PC-9 (cell line): ENCODE measurements around the gene PRPF38B.

Source experiments
- EZH2 ChIP-seq: fragments of 200-600 bp; sonication (generic); IDR thresholded peaks from 2 replicates; pipeline ENCODE4 v1.8.0; 2017; ENCODE audit warnings: antibody characterized with exemption, low read depth
- TF ChIP-seq, protein P1 (sequence below): fragments of 200-600 bp; sonication (generic); conservative IDR thresholded peaks from 2 replicates; pipeline ENCODE4 v1.6.1; 2017; ENCODE audit warnings: mixed run types, antibody characterized with exemption, mild to moderate bottlenecking, moderate library complexity

GRCh38 chr1:108704496-108704895 is 12.4 kb downstream of the PRPF38B start:
- TF ChIP-seq, protein P1, sequence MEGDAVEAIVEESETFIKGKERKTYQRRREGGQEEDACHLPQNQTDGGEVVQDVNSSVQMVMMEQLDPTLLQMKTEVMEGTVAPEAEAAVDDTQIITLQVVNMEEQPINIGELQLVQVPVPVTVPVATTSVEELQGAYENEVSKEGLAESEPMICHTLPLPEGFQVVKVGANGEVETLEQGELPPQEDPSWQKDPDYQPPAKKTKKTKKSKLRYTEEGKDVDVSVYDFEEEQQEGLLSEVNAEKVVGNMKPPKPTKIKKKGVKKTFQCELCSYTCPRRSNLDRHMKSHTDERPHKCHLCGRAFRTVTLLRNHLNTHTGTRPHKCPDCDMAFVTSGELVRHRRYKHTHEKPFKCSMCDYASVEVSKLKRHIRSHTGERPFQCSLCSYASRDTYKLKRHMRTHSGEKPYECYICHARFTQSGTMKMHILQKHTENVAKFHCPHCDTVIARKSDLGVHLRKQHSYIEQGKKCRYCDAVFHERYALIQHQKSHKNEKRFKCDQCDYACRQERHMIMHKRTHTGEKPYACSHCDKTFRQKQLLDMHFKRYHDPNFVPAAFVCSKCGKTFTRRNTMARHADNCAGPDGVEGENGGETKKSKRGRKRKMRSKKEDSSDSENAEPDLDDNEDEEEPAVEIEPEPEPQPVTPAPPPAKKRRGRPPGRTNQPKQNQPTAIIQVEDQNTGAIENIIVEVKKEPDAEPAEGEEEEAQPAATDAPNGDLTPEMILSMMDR: no peak
- no peak for TF ChIP-seq EZH2
